GM18508 (cell line): Measurements from ENCODE around the gene ELAC2.

ENCODE experiments used
- ATAC-seq: cut with Tn5 transposase; IDR thresholded peaks from one replicate; pipeline ENCODE4 v1.9.1; 2021; ENCODE audit warnings: moderate number of reproducible peaks; ENCODE audit not compliant: insufficient read depth, unreplicated experiment

Gene ELAC2

GRCh38 chr17:13017655-13018459 lies at the start of gene ELAC2:
Gene ELAC2 (minus strand): TSS chr17:13018027. CDS start chr17:13017947, 80 bp downstream.
- peak; percentile 95 for ATAC-seq

GRCh38 chr17:13065032-13065431 lies 47.2 kb upstream of the ELAC2 start:
- ATAC-seq = no peak

- ATAC-seq = no peak
These were observed 37.3 kb upstream of the ELAC2 start for GRCh38 chr17:13055131-13055530.

GRCh38 chr17:13054666-13055065 lies 36.8 kb upstream of the ELAC2 start:
- ATAC-seq = no peak

- ATAC-seq = no peak
These were observed 34.1 kb upstream of the ELAC2 start for GRCh38 chr17:13051915-13052314.

- no peak for ATAC-seq
These were observed 29.3 kb upstream of the ELAC2 start for GRCh38 chr17:13047011-13047606.

GRCh38 chr17:13046361-13046760 lies 28.5 kb upstream of the ELAC2 start:
- ATAC-seq = no peak

GRCh38 chr17:13044572-13045065 lies 26.8 kb upstream of the ELAC2 start:
- ATAC-seq = no peak

- ATAC-seq = no peak
These were observed 21.3 kb upstream of the ELAC2 start for GRCh38 chr17:13038931-13039665.

- no peak for ATAC-seq
These were observed 18.9 kb upstream of the ELAC2 start for GRCh38 chr17:13036751-13037150.

- ATAC-seq = no peak
These were observed 17.6 kb upstream of the ELAC2 start for GRCh38 chr17:13035420-13035819.

GRCh38 chr17:13031718-13032350 lies 14.0 kb upstream of the ELAC2 start:
- no peak for ATAC-seq

- no peak for ATAC-seq
These were observed 12.9 kb upstream of the ELAC2 start for GRCh38 chr17:13030459-13031300.

- ATAC-seq = no peak
These were observed 12.2 kb upstream of the ELAC2 start for GRCh38 chr17:13030056-13030455.

GRCh38 chr17:13029340-13029739 lies 11.5 kb upstream of the ELAC2 start:
- ATAC-seq = no peak

GRCh38 chr17:13027246-13027645 lies 9.4 kb upstream of the ELAC2 start:
- ATAC-seq = no peak

- no peak for ATAC-seq
These were observed 7.9 kb upstream of the ELAC2 start for GRCh38 chr17:13025687-13026086.

- ATAC-seq = no peak
These were observed 7.4 kb upstream of the ELAC2 start for GRCh38 chr17:13025258-13025627.

GRCh38 chr17:13024526-13025257 lies 6.9 kb upstream of the ELAC2 start:
- ATAC-seq = peak; percentile 58
